Mesothelial cell of epicardium (in vitro differentiated cells): ENCODE results near the gene MOK. TPM values are rescaled to one million over a fixed set of nuclear protein-coding genes. Genes with fewer than 3 reads are reported as not detected.

ENCODE experiments used
- DNase-seq, 2 experiments: peaks; one replicate each; pipeline ENCODE4 v3.0.0; 2021; ENCODE audit warnings: low spot score in 2 of 2; ENCODE audit not compliant: unreplicated experiment in 2 of 2
- H3K27ac Mint-ChIP-seq: 2 replicates; pipeline ENCODE4 v1.8.0; 2021; ENCODE audit warnings: mixed read lengths
- H3K27me3 Mint-ChIP-seq: 2 replicates; pipeline ENCODE4 v1.8.0; 2021; ENCODE audit warnings: low read depth, mixed read lengths
- H3K36me3 Mint-ChIP-seq: 2 replicates; pipeline ENCODE4 v1.8.0; 2021; ENCODE audit warnings: mixed read lengths
- H3K4me1 Mint-ChIP-seq: 2 replicates; pipeline ENCODE4 v1.8.0; 2021; ENCODE audit warnings: mixed read lengths
- H3K4me3 Mint-ChIP-seq: 2 replicates; pipeline ENCODE4 v1.8.0; 2021; ENCODE audit warnings: mild to moderate bottlenecking, moderate library complexity, mixed read lengths
- H3K9me3 Mint-ChIP-seq: 2 replicates; pipeline ENCODE4 v1.8.0; 2021; ENCODE audit warnings: mixed read lengths
- CTCF ChIP-seq: fragments of 200-600 bp; sonication (generic); IDR thresholded peaks from one replicate; pipeline ENCODE4 v1.5.0; 2021; ENCODE audit warnings: antibody characterized with exemption; ENCODE audit not compliant: unreplicated experiment
- total RNA-seq: library from RNA; stranded (reverse); gene quantifications from 3 replicates; pipeline ENCODE4 v1.2.1, GENCODE V29; 2021

The MOK gene
- total RNA-seq, 1 donor from 2014 or later, result 34.9 TPM

- no peak for DNase-seq
- Mint-ChIP-seq H3K27ac (peak overlapping the region; percentile 94), H3K4me3 (no peak overlapping the region), H3K36me3 (peaks cover 9% of the 10 kb centered on the region), H3K9me3 (no peaks in the 10 kb centered on the region), H3K4me1 (peaks cover 29% of the 10 kb centered on the region), H3K27me3 (no peaks in the 10 kb centered on the region)
- no peak for TF ChIP-seq CTCF
These were observed 9.7 kb downstream of the MOK start for GRCh38 chr14:102295270-102295669.

GRCh38 chr14:102293781-102294180 lies 11.2 kb downstream of the MOK start:
- H3K27ac Mint-ChIP-seq, result peak overlapping the region; percentile 94
- H3K4me3 Mint-ChIP-seq, result no peak overlapping the region
- H3K36me3 Mint-ChIP-seq, result peaks cover 7% of the 10 kb centered on the region
- no peak for TF ChIP-seq CTCF
- H3K27me3 Mint-ChIP-seq, result no peaks in the 10 kb centered on the region
- no peaks in the 10 kb centered on the region for H3K9me3 Mint-ChIP-seq
- DNase-seq, result no peak
- peaks cover 29% of the 10 kb centered on the region for H3K4me1 Mint-ChIP-seq

GRCh38 chr14:102292441-102292840 lies 12.5 kb downstream of the MOK start:
- Mint-ChIP-seq H3K36me3 (no peaks in the 10 kb centered on the region), H3K4me1 (peaks cover 29% of the 10 kb centered on the region), H3K4me3 (no peak overlapping the region), H3K27ac (peak overlapping the region; percentile 35), H3K27me3 (no peaks in the 10 kb centered on the region), H3K9me3 (no peaks in the 10 kb centered on the region)
- no peak for TF ChIP-seq CTCF
- no peak for DNase-seq

- TF ChIP-seq CTCF, result no peak
- no peaks in the 10 kb centered on the region for H3K36me3 Mint-ChIP-seq
- H3K27ac Mint-ChIP-seq, result no peak overlapping the region
- H3K9me3 Mint-ChIP-seq, result no peaks in the 10 kb centered on the region
- no peak overlapping the region for H3K4me3 Mint-ChIP-seq
- DNase-seq, result no peak
- peaks cover 22% of the 10 kb centered on the region for H3K4me1 Mint-ChIP-seq
- no peaks in the 10 kb centered on the region for H3K27me3 Mint-ChIP-seq
These were observed 16.8 kb downstream of the MOK start for GRCh38 chr14:102288139-102288538.

- H3K9me3 Mint-ChIP-seq, result no peaks in the 10 kb centered on the region
These were observed 19.9 kb downstream of the MOK start for GRCh38 chr14:102285106-102285505.

More at GRCh38 chr14:102285106-102285505, 19.9 kb downstream of the MOK start:
- no peak for TF ChIP-seq CTCF
- Mint-ChIP-seq H3K27me3 (no peaks in the 10 kb centered on the region), H3K4me3 (no peak overlapping the region), H3K4me1 (peaks cover 14% of the 10 kb centered on the region), H3K27ac (no peak overlapping the region), H3K36me3 (peaks cover 3% of the 10 kb centered on the region)
- no peak for DNase-seq
